ENCODE data around the gene DNAJC1.

DNAJC1 gene

DNA sequence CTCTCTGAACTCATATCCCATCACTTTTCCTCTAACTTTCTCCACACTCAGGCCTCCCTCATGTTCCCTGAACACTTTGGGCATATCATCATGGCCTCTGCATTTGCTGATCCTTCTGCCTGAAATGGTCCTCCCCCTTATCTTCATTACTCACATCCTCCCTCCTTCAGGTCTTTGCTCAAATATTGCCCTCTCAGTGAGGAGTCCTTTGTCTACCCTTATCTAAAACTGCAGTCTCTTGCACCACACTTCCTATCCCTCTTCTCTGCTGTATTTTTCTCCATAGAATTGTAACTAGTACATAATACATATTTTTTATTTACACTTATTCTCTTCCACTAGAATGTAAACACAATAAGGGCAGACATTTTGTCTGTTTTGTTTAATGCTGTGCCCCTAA is 41.7 kb downstream of the DNAJC1 start:
- no peak for DNase-seq (ENCODE audit: low read depth in 2 of 2)

- DNase-seq (ENCODE audit: low read depth in 2 of 2) = no peak
Observed at GRCh38 chr10:21959998-21960397, 43.5 kb downstream of the DNAJC1 start.

DNA sequence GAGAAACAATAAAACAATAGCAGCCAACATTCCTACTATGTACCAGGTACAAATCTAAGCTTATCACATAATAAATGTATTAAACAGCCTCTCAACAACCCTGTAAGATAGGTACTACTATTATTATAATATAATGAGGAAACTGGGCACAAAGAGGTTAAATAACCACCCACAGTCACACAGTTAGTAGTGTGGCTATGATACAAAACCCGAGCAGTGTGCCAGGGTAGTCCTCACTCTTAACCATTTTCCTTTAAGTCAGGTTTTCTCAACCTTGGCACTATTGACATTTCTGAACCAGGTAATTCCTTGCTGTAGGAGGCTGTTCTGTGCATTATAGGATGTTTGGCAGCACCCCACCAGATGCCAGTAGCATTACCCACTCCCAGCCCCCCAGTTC is 48.8 kb downstream of the DNAJC1 start:
- no peak for DNase-seq (ENCODE audit: low read depth in 2 of 2)

DNA sequence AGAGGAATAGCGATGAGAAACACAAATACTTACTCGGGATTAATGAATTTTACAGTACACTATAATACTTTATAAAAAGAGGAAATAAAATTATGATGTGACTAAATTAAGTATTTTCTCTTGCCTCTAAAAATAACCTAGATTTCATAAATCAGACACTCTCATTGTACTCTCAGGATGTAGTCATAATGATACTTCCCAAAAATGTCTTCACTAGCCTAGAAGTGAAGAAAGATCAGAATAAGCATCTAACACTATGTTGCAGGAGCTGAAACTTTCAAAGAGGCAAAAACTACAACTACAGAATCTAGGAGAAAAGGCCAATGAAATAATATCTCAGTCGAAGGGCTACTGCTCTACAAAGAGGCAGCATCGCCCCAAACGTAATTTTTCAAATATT is 49.4 kb downstream of the DNAJC1 start:
- no peak for DNase-seq (ENCODE audit: low read depth in 2 of 2)

GRCh38 chr10:21953585-21954057 is 49.9 kb downstream of the DNAJC1 start:
- DNase-seq (ENCODE audit: low read depth in 2 of 2) = no peak

DNA sequence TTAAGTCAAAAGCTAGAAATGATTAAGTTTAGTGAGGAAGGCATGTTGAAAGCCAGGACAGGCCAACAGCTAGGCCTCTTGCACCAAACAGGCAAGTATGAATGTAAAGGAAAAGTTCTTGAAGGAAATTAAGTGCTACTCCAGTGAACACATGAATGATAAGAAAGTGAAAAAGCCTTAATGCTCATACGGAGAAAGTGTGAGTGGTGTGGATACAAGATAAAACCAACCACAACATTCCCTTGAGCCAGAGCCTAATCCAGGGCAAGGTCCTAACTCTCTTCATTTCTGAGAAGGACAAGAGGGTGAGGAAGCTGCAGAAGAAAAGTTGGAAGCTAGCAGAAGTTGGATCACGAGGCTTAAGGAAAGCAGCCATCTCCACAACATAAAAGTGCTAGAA is 53.0 kb downstream of the DNAJC1 start:
- no peak for DNase-seq (ENCODE audit: low read depth in 2 of 2)

GRCh38 chr10:21946946-21947345 is 56.6 kb downstream of the DNAJC1 start:
- no peak for DNase-seq (ENCODE audit: low read depth in 2 of 2)

DNA sequence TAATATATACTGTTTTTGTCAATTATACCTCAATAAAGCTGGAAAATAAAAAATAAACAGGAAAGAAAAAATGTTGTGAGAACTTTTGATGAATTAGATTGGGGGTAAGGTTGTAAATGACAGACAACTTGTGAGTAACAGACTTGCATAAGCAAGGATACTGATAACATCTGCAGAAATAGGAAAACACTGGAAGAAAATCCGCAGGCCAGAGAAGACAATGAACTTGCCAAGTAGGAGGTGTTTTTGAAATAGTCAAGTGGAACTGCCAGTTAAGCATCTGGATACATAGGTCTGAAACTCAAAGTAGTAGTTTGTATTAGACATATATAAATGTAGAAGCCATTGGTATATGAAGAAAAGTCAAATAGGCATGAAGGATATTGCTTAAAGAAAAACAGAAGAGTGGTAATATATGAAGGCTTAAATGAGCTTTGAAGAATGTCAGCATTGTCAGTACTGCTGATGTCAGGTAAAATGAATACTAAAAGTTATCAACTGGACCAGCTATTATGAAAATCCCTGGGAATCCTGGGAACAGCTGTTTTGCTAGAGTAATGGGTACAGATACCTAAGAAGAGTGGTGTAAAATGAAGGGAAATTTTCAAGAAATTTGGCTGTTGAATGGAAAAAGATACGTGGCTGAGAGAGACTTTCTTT is 58.7 kb downstream of the DNAJC1 start:
- no peak for DNase-seq (ENCODE audit: low read depth in 2 of 2)

GRCh38 chr10:21943633-21944265 is 59.8 kb downstream of the DNAJC1 start:
- no peak for DNase-seq (ENCODE audit: low read depth in 2 of 2)

- no peak for DNase-seq (ENCODE audit: low read depth in 2 of 2)
Observed at GRCh38 chr10:21935439-21936023, 68.0 kb downstream of the DNAJC1 start.

DNA sequence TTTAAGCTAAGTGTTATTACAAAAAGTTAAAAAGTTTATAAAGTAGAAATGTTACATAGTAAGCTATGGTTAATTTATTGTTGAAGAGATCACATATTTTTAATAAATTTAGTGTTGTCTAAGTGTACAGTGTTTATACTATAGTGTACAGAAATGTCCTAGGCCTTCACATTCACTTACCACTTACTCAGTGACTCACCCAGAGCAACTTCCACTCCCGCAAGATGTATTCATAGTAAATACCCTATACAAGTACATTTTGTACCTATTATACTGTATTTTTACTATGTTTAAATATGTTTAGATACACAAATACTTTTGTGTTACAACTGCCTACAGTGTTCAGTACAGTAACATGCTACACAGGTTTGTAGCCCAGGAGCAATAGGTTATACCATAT is 69.2 kb downstream of the DNAJC1 start:
- DNase-seq (ENCODE audit: low read depth in 2 of 2) = no peak

DNA sequence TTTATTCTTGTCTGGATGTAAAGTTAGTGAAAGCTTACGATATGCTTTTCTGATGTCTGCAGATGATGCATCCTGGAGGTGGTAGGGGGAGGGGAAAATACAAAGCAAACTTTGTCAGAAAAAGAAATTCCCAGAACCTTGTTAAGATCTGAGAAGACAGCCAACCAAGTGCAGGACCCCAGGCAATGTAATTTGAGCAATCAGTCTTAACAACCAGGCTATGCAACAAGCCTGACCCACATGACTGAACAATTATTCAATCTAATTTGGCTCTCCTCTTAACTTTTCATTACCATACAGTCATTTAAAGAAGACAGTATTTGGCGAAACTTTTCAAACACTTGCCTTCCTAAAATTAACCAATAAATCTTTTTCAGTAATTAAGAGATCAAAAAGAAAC is 74.5 kb downstream of the DNAJC1 start:
- no peak for DNase-seq (ENCODE audit: low read depth in 2 of 2)

DNA sequence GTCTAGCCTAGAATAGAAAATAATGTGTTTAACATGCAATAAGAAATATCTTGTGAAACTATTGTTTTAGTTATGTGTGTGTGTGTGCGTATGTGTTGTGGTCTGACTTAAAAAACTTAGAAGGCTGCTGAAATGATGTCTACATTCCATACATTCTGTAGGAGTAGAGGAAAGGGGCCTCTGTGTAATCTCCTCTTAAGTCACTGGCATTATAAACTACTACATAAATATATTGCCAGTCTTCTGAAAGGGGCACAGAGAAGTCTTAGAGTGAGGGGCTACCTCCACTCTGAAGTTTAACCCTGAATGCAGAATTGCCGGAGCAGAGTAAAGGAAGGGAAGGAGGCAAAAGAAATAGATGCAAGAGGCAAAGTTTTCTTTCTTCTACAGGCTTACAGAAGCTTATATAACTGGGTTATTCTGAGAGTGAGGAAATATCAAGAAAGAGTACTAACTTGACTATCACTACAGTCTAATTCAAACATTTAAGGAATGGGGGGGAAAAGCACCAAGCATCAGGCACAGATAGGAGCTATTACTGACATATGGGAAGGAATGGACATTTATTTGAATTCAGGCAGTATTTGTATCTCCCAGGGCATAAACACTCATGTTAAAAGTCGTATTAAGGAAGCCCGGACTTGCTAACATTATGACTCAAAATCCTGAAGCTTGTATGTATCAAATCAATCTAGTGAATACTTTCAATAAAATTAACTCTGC is 75.7 kb downstream of the DNAJC1 start:
- DNase-seq (ENCODE audit: low read depth in 2 of 2) = no peak

GRCh38 chr10:21926949-21927348 is 76.6 kb downstream of the DNAJC1 start:
- no peak for DNase-seq (ENCODE audit: low read depth in 2 of 2)

DNA sequence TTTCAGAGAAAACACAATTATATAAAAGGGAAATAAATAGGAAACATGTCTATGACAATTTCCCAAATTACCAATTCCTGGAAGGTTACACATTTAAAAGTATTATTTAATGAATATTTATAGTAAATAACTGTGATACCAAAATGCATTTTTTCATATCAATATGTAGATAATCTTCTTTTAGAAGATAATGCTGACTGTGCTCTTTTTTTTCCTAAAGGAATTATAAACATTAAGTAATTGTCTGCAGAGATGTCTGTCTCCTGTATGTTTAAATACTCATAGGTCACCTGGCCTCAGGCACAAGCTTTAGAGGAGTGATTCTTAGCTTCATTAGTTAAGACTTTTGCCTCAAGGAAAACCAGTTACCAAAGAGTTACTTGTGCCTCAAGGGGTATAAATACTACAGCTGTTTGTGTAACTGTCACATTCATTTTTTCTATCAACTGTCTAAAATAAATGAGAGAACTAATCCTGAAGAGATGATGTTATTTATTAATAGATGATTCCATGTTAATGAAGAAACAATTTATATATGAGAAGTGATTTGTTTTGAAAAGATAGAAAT is 77.1 kb downstream of the DNAJC1 start:
- DNase-seq (ENCODE audit: low read depth in 2 of 2) = no peak

DNA sequence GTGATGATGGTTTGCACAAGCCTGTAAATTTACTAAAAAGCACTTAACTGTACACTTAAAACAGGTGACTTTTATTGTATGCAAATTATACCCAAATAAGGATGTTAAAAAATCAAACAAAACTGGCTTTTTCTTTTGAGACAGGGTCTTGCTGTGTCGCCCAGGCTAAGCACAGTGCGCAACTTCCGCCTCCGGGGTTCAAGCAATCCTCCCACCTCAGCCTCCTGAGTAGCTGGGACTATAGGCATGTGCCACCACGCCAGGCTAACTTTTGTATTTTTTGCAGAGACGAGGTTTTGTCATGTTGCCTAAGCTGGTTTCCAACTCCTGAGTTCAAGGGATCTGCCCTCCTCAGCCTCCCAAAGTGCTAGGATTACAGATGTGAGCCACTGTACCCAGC is 77.7 kb downstream of the DNAJC1 start:
- DNase-seq (ENCODE audit: low read depth in 2 of 2) = no peak

DNA sequence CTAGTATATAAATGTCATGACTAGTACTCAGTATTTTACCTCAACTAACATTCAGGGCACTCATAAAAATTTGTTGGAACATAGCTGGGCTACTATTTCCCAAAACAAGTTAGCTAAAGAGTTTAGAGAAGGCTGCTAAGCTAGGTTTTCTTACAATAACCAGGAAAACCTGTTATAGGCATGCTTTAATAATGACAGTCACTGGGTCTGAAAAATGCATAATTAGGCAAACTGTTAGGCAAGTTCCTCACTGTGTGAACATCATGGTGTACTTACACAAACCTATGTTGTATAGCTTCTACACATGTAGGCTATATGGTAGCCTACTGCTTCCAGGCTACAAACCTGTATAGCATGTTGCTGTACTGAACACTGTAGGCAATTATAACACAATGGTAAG is 79.0 kb downstream of the DNAJC1 start:
- no peak for DNase-seq (ENCODE audit: low read depth in 2 of 2)

- DNase-seq (ENCODE audit: low read depth in 2 of 2) = no peak
Observed at GRCh38 chr10:21920633-21921032, 82.9 kb downstream of the DNAJC1 start.

DNA sequence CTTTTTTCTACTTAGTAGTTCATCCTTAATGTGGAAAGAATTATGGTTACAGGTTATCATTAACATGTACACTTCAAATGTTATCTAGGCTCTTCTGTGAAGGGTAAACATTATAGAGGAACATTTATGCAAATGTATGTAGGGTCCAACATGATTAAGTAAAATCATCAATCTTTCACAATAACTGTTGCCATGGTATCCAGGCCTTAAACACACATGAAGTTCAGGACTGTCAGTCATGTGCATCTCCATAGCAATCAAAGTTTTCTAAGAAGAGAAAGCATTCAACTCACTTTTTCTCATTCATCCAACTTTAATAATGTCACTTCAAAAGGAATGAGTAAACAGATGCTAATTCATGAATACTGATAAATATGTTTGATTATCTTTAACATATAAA is 83.6 kb downstream of the DNAJC1 start:
- DNase-seq (ENCODE audit: low read depth in 2 of 2) = no peak

DNA sequence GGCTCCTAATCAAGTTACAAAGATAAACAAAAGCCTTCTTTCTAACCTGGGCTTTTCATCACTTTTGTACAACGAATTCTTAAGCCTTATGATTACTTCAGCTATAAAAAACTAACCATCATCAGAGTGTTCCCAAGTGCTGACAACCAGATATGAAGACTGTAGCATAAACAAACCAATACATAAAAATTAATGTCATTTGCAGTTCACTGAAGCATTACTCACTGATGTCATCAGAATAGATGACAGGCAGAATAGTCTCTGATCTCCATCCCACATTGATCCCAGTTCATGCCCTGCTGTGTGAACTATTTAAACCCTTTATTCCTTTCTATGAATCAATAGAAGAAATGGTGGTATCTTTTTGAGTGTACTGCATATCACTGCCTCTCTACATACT is 84.4 kb downstream of the DNAJC1 start:
- DNase-seq (ENCODE audit: low read depth in 2 of 2) = no peak

- no peak for DNase-seq (ENCODE audit: low read depth in 2 of 2)
Observed at GRCh38 chr10:21912625-21913024, 90.9 kb downstream of the DNAJC1 start.

DNA sequence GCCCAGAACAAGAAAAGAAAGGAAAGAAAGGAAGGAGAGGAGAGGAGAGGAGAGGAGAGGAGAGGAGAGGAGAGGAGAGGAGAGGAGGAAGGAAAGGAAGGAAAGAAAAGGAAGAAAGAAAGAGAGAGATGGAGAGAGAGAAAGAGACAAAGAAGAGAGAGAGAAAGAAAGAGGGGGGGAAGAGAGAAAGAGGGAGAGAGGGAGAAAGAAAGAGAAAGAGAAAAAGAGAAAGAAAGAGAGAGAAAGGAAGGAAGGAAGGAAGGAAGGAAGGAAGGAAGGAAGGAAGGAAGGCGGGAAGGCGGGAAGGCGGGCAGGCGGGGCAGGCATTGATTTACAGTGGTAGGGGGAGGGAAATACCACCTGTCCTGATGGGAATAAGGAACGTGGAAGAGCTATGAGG is 92.7 kb downstream of the DNAJC1 start:
- DNase-seq (ENCODE audit: low read depth in 2 of 2) = no peak
